Sciatic nerve (tissue), 2 donors: ENCODE data around the gene TBX3. TPM values are rescaled to one million over a fixed set of nuclear protein-coding genes. Genes with fewer than 3 reads are reported as not detected.
A peak's percentile ranks its signal among the peaks of the same experiment; 100 is the strongest.

Experiments
- ATAC-seq: fragments of 200-7000 bp; cut with Tn5 transposase; one replicate; pipeline ENCODE4 v1.9.1; 2020; ENCODE audit warnings: mild to moderate bottlenecking, moderate library complexity
- DNase-seq: peaks from one replicate; pipeline ENCODE4 v3.0.0-alpha.2; 2020; ENCODE audit warnings: low spot score
- intact Hi-C: fragments of 100-400 bp; cut with DNase I; formaldehyde crosslinking; loops from one replicate; pipeline ENCODE4 v1.14.2; 2022
- total RNA-seq: library from RNA; stranded (reverse); fragmentation: NEBNext Ultra II Directional; extraction: Animal tissue kit (Norgen Biotek cat#: 25700); gene quantifications from one replicate; pipeline ENCODE4 v1.2.1, GENCODE V29; 2021
- donor health status: DM: no; HTN: no; CAD: no.
- donor health status: DM: no; HTN: no; CAD: no.

The TBX3 gene
- total RNA-seq, 1 donor from 2014 or later = 26.3 TPM

DNA sequence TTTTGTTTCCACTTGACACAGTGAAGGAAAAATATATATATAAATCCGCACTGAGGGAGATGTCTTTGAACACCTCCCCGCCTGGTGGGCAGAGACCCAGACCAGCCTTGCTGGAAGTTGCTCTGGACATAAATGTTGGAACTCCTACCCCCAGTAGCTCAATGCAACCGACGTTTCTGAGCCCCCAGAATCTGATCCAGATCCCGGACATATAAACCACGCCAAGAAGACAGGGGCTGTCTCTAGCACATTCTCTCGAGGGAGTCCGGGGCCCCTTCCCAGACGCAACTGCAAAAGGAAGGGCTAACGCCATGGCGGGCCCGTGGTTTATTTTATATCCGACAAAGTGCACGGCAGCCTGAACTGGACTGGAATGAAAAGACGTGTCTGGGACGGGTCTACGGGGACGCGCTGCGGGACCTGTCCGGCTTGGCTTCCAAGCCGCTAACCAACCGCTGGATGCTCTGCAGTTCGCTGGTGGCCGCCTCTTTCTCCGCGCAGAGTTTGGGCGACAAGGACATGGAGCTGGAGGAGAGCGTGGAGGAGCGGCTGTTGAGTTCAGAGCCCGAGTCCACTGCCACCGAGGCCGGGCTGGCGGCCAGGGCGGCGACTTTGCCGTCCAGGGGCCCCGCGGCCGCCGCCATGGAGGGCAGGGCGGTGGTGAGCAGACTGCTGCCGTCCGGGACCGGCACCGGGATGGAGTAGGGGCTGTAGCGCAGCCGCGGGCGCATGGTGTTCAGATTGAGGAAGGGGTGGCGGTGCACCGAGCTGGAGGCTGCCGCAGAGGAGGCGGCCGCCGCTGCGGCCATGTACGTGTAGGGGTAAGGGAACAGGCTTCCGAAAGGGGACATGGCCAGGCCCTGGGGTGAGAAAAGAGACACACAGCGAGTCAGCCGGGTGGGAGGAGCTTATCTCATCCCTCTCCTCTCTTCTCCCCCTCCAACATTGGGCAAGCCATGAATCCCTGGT lies 12.2 kb downstream of the TBX3 start:
- intact Hi-C loops = loop anchor here (2.0 kb wide), 1 partner anchor 1095 kb away; no protein-coding TSS in a partner anchor
- no peak for ATAC-seq
- DNase-seq = no peak

GRCh38 chr12:114671066-114671442 lies 12.9 kb downstream of the TBX3 start:
- ATAC-seq = no peak
- intact Hi-C loops = loop anchor here (2.0 kb wide), 1 partner anchor 1096 kb away; no protein-coding TSS in a partner anchor
- no peak for DNase-seq

GRCh38 chr12:114670291-114670980 lies 13.5 kb downstream of the TBX3 start:
- ATAC-seq (no peak), DNase-seq (no peak)
- intact Hi-C loops = loop anchor here (2.0 kb wide), 1 partner anchor 1096 kb away; no protein-coding TSS in a partner anchor

GRCh38 chr12:114669401-114670290 lies 14.3 kb downstream of the TBX3 start:
- DNase-seq = no peak
- intact Hi-C loops = loop anchor here (2.0 to 10.0 kb wide), 3 partner anchors 1083 to 1245 kb away; no protein-coding TSS in a partner anchor
- no peak for ATAC-seq

DNA sequence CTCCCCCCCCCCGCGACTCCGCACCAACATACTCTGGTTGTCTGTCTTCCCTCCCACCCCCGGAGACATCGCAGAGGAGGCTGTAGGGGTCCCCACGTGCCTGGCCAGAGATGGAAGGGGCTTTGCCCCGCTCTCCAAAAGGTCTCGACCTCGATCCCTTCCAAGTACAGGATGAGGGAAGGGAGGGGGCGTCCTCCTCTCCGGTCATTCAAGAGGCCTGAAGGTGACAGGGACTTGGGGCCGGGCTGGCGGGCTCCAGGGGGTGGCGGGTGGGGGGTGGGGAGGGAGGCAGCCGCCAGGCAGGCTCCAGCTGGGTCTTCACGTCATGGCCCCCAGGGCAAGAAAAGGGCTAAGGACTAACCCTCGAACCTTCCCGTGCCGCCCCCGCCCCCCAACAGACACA lies 15.1 kb downstream of the TBX3 start:
- intact Hi-C loops = loop anchor here (5.0 to 10.0 kb wide), 2 partner anchors 1083 to 1246 kb away; no protein-coding TSS in a partner anchor
- no peak for ATAC-seq
- DNase-seq = no peak

DNA sequence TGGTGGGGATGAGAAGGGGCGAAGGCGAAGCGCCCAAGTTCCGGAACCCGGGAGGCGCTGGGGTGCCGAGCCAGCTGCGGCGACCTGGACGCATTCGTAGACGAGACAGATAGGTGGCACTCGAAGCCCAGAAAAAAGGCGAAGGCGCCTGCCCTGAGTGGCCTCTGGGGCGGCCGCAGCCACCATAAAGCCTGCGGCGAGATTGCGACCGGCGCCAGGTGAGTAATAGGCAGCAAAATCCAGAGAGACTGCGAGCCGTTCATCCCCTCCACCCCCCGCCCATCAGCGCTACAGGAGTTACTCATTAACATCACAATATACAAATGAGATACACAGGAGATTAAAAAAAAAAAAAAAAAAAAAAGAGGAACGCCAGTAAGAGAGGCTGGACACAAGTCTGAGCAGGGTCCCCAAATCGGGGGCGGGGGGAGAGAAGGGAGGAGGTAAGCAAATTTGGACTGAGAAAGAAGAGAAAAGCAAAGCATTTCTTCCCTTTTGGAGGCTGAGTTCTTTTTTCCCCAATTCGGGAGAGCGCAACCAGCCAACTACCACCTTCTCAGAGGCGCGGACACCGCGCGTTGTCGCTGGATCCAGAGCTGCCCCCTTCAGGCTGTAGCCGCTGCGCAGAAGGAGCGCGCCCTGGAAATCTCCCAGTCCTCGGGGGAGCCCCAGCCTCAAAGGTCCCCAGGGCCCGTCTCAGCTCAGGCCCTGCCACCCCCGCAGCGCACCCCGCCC lies 15.7 kb downstream of the TBX3 start:
- peak; percentile 86 for DNase-seq
- ATAC-seq = peak; percentile 93
- intact Hi-C loops = loop anchor here (5.0 to 10.0 kb wide), 2 partner anchors 1084 to 1246 kb away; no protein-coding TSS in a partner anchor

GRCh38 chr12:114667669-114668150 lies 16.3 kb downstream of the TBX3 start:
- intact Hi-C loops = loop anchor here (5.0 to 10.0 kb wide), 2 partner anchors 1085 to 1247 kb away; no protein-coding TSS in a partner anchor
- ATAC-seq = no peak
- DNase-seq = no peak

GRCh38 chr12:114666746-114667668 lies 17.0 kb downstream of the TBX3 start:
- ATAC-seq = no peak
- intact Hi-C loops = loop anchor here (5.0 to 10.0 kb wide), 2 partner anchors 1085 to 1248 kb away; no protein-coding TSS in a partner anchor
- no peak for DNase-seq

DNA sequence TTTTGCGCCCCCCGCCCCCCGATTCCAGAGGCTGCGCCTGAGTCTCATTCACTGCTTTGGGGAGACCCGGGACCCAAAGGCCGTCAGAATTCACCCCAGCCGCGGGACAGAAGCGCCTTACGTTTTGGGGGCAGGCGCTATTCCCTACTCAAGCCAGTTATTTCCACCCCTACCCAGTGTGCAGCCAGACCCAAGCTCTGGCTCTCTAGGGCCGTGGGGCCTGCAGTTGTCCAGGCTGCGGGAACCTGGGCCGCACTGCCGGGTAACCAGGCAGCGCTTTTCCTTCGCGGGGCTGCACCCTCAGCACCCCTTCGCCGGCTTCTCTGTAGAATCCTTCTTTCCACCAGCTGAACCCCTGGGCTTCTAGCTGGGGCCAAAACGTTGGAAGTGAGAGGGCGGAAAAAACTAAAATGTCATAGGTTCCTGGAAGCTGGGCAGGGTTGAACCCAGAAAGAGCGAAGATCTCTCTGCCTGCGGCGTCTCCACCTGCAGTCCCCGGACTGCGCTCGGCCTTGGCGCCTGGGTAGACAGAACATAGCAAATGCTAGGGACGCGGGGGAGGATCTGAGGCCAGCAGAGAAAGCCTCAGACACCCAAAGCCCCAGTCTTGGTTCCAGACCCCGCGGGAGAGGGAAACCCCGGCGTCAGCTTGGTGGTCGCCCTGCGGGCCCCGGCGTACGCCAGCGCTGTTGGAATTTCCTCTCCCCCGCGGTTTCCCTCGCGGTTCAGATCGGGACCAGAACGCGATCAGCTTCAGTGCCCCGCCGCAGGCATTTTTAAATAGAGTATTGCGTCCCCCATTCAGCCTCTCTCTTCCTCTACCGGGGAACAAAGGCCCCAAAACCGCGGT lies 18.3 kb downstream of the TBX3 start:
- DNase-seq (no peak), ATAC-seq (no peak)
- intact Hi-C loops = loop anchor here (5.0 to 10.0 kb wide), 2 partner anchors 1087 to 1249 kb away; no protein-coding TSS in a partner anchor

- intact Hi-C loops = loop anchor here (5.0 to 10.0 kb wide), 2 partner anchors 1088 to 1250 kb away; no protein-coding TSS in a partner anchor
- ATAC-seq = no peak
- no peak for DNase-seq
Observed at GRCh38 chr12:114664651-114665320, 19.2 kb downstream of the TBX3 start.

DNA sequence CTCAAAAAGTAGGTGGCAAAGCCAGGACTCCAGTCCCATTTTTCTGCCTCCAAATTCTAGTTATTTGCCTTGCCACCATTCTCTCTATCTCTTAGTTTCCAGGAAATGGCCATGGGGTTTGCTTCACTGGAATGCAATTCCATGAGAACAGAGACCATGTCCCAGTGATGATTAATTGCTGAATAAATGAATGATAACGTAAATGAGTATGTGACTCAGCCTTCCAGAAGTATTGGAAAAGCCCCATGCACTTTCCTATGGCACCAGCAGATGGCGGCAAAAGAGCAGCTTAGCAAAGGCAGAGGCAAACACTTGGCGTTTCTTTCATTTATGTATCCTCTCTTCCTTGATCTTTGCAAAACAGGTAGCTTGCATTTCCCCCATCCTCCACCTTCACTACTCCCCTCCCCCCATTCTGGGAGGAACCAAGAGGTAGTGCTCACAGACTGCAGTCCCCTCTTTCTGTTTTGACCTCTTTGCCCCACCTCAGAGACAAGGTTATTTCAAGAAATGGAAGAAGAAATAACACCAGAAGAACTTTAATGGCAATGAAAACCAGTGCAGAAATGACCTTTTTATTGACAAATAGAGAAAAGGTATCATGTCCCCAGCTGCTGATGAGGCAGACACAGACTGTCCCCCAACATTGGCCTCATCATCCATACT lies 21.3 kb downstream of the TBX3 start:
- peak; percentile 74 for ATAC-seq
- intact Hi-C loops = loop anchor here (10.0 kb wide), 1 partner anchor 1252 kb away; no protein-coding TSS in a partner anchor
- DNase-seq = peak; percentile 89

DNA sequence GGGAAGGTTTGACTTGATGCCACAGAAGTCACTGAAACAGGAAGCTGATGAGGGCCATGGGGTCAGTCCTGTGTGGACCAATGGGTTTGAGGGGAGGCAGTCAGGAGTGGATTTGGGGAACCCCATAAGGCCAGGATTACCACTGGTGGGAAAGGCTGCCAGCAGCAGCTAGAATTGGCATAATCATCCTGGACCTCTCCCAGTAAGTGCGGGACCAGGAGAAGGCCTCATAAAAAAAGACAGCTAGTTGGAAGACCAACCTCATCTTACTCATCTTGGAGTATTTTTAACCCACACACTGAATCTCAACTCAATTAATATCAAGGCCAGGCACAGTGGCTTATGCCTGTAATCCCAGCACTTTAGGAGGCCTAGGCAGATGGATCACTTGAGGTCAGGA lies 22.7 kb downstream of the TBX3 start:
- intact Hi-C loops = loop anchor here (10.0 kb wide), 1 partner anchor 1254 kb away; no protein-coding TSS in a partner anchor
- no peak for ATAC-seq
- no peak for DNase-seq

- intact Hi-C loops = no loop called here
- DNase-seq (no peak), ATAC-seq (no peak)
Observed at GRCh38 chr12:114659084-114659483, 24.9 kb downstream of the TBX3 start.

GRCh38 chr12:114658002-114658441 lies 26.0 kb downstream of the TBX3 start:
- DNase-seq (no peak), ATAC-seq (no peak)
- intact Hi-C loops = no loop called here

GRCh38 chr12:114657597-114657920 lies 26.4 kb downstream of the TBX3 start:
- DNase-seq = no peak
- intact Hi-C loops = no loop called here
- ATAC-seq = no peak
